Vagina (tissue), 2 donors: ENCODE measurements around the gene DKK2. TPM values are rescaled to one million over a fixed set of nuclear protein-coding genes. Genes with fewer than 3 reads are reported as not detected.

ENCODE experiments used
- DNase-seq, 2 donors: peaks; one replicate each; pipeline ENCODE4 v3.0.0-alpha.2; 2017; ENCODE audit errors: extremely low spot score in 2 of 2
- H3K27ac ChIP-seq: fragments of 200-600 bp; sonication (generic); one replicate; pipeline ENCODE4 v1.5.1; 2019
- H3K27me3 ChIP-seq: fragments of 200-600 bp; sonication (generic); one replicate; pipeline ENCODE4 v1.5.1; 2019
- H3K36me3 ChIP-seq, 2 donors: fragments of 200-600 bp; sonication (generic); one replicate each; pipeline ENCODE4 v1.5.1; 2017 to 2019
- H3K4me1 ChIP-seq: fragments of 200-600 bp; sonication (generic); one replicate; pipeline ENCODE4 v1.5.1; 2019
- H3K4me3 ChIP-seq, 2 donors: fragments of 200-600 bp; sonication (generic); 1 replicate in 1 of 2; 2 replicates in 1 of 2; pipeline ENCODE4 v1.5.1; 2016 to 2019
- H3K9me3 ChIP-seq: fragments of 200-600 bp; sonication (generic); one replicate; pipeline ENCODE4 v1.5.1; 2019
- POLR2A ChIP-seq, 2 donors: fragments of 450-650 bp; IDR thresholded peaks; one replicate each; pipeline ENCODE4 v1.6.1; 2017; ENCODE audit warnings: antibody characterized with exemption in 2 of 2, mild to moderate bottlenecking in 2 of 2, moderate library complexity in 2 of 2
- POLR2AphosphoS5 ChIP-seq, 2 donors: sonication (generic); formaldehyde crosslinking; IDR thresholded peaks; one replicate each; pipeline ENCODE4 v1.9.0; 2017; ENCODE audit warnings: antibody characterized with exemption in 2 of 2, mild to moderate bottlenecking in 2 of 2, low read depth in 1 of 2; ENCODE audit not compliant: insufficient read depth in 1 of 2
- intact Hi-C: fragments of 100-400 bp; cut with DNase I; formaldehyde crosslinking; loops from one replicate; pipeline ENCODE4 v1.15.1; 2023
- total RNA-seq: library from RNA; depleted of rRNA; stranded (reverse); fragments of >200 nt; gene quantifications from one replicate; pipeline ENCODE4 v1.2.3, GENCODE V29; 2016
- TF ChIP-seq, protein P1 (sequence below), 3 experiments: fragments of 450-650 bp in 2 of 3; fragments of 200-600 bp in 1 of 3; sonication (generic) in 1 of 3; IDR thresholded peaks; one replicate each; pipeline ENCODE4 v1.5.1; 2017 to 2019; ENCODE audit warnings: antibody characterized with exemption in 3 of 3, mild to moderate bottlenecking in 2 of 3, moderate library complexity in 2 of 3

Gene DKK2
- total RNA-seq, 1 donor from 2014 or later, result 0.49 TPM

DNA sequence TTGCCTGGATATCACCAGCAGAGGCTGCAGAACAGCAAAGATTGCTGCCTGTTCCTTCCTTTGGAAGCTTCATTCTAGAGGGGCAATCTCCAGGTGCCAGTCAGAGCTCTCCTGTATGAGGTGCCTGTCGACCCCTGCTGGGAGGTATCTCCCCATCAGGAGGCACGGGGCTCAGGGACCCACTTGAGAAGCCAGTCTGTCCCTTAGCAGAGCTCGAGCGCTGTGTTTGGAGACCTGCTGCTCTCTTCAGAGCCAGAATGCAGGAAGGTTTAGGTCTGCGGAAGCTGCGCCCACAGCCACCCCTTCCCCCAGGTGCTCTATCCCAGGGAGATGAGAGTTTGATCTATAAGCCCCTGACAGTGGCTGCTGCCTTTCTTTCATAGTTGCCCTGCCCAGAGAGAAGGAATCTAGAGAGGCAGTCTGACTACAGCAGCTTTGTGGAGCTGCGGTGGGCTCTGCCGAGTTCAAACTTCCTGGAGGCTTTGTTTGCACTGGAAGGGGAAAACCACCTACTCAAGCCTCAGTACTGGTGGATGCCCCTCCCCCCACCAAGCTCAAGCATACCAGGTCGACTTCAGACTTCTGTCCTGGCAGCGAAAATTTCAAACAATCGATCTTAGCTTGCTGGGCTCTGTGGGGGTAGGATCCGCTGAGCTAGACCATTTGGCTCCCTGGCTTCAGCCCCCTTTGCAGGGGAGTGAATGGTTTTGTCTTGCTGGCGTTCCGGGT is 57.9 kb downstream of the DKK2 start:
- Histone ChIP-seq H3K27ac (no peak overlapping the region), H3K36me3 (no peaks in the 10 kb centered on the region), H3K4me1 (no peaks in the 10 kb centered on the region), H3K27me3 (no peaks in the 10 kb centered on the region), H3K9me3 (no peaks in the 10 kb centered on the region), H3K4me3 (no peak overlapping the region)
- intact Hi-C loops, result no loop called here
- no peak for TF ChIP-seq POLR2A (IDR thresholded peaks at IDR 0.05)
- TF ChIP-seq, protein P1, sequence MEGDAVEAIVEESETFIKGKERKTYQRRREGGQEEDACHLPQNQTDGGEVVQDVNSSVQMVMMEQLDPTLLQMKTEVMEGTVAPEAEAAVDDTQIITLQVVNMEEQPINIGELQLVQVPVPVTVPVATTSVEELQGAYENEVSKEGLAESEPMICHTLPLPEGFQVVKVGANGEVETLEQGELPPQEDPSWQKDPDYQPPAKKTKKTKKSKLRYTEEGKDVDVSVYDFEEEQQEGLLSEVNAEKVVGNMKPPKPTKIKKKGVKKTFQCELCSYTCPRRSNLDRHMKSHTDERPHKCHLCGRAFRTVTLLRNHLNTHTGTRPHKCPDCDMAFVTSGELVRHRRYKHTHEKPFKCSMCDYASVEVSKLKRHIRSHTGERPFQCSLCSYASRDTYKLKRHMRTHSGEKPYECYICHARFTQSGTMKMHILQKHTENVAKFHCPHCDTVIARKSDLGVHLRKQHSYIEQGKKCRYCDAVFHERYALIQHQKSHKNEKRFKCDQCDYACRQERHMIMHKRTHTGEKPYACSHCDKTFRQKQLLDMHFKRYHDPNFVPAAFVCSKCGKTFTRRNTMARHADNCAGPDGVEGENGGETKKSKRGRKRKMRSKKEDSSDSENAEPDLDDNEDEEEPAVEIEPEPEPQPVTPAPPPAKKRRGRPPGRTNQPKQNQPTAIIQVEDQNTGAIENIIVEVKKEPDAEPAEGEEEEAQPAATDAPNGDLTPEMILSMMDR (IDR thresholded peaks at IDR 0.05), result no peak
- no peak for DNase-seq

DNA sequence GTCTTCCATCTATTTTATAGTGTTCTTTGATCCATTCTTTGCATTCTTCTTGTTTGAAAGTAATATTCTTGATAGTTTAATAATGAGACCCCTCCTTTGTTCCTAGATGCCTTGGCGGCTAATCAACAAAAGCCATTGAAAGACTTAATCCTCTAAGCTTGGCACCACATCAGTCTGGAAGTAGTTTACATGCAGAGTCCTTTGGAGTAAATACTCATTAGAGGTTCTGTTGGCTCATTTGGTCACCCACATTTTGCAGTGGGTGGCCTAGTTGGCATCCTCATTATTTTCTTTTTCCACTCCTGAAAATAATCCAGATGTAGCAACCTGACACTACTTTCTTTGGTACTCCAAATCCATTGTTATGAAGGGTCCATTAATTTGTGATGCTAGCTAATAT is 64.5 kb downstream of the DKK2 start:
- Histone ChIP-seq H3K36me3 (no peaks in the 10 kb centered on the region), H3K9me3 (no peaks in the 10 kb centered on the region), H3K4me1 (no peaks in the 10 kb centered on the region), H3K27ac (no peak overlapping the region), H3K4me3 (no peak overlapping the region), H3K27me3 (no peaks in the 10 kb centered on the region)
- TF ChIP-seq POLR2AphosphoS5 (IDR thresholded peaks at IDR 0.05; ENCODE audit: insufficient read depth in 1 of 2, low read depth in 1 of 2) (no peak), POLR2A (IDR thresholded peaks at IDR 0.05) (no peak)
- TF ChIP-seq, protein P1 (IDR thresholded peaks at IDR 0.05), result no peak
- DNase-seq, result no peak
- intact Hi-C loops, result no loop called here

GRCh38 chr4:106967892-106968291 is 68.2 kb downstream of the DKK2 start:
- no peaks in the 10 kb centered on the region for H3K9me3 ChIP-seq
- H3K27ac ChIP-seq, result no peak overlapping the region
- no peaks in the 10 kb centered on the region for H3K27me3 ChIP-seq
- DNase-seq, result no peak
- no peak overlapping the region for H3K4me3 ChIP-seq
- intact Hi-C loops, result no loop called here
- TF ChIP-seq, protein P1 (IDR thresholded peaks at IDR 0.05), result no peak
- TF ChIP-seq POLR2AphosphoS5 (IDR thresholded peaks at IDR 0.05; ENCODE audit: insufficient read depth in 1 of 2, low read depth in 1 of 2) (no peak), POLR2A (IDR thresholded peaks at IDR 0.05) (no peak)
- no peaks in the 10 kb centered on the region for H3K36me3 ChIP-seq
- H3K4me1 ChIP-seq, result no peaks in the 10 kb centered on the region

GRCh38 chr4:106953036-106953705 is 82.9 kb downstream of the DKK2 start:
- Histone ChIP-seq H3K27ac (no peak overlapping the region), H3K4me3 (no peak overlapping the region), H3K4me1 (no peaks in the 10 kb centered on the region), H3K36me3 (no peaks in the 10 kb centered on the region), H3K9me3 (no peaks in the 10 kb centered on the region), H3K27me3 (no peaks in the 10 kb centered on the region)
- no peak for DNase-seq
- intact Hi-C loops, result no loop called here
- TF ChIP-seq, protein P1 (IDR thresholded peaks at IDR 0.05), result no peak
- TF ChIP-seq POLR2A (IDR thresholded peaks at IDR 0.05) (no peak), POLR2AphosphoS5 (IDR thresholded peaks at IDR 0.05; ENCODE audit: insufficient read depth in 1 of 2, low read depth in 1 of 2) (no peak)

- Histone ChIP-seq H3K4me1 (no peaks in the 10 kb centered on the region), H3K4me3 (no peak overlapping the region), H3K27ac (no peak overlapping the region), H3K27me3 (no peaks in the 10 kb centered on the region), H3K9me3 (no peaks in the 10 kb centered on the region), H3K36me3 (no peaks in the 10 kb centered on the region)
- DNase-seq, result no peak
- intact Hi-C loops, result no loop called here
- TF ChIP-seq, protein P1 (IDR thresholded peaks at IDR 0.05), result no peak
- TF ChIP-seq POLR2AphosphoS5 (IDR thresholded peaks at IDR 0.05; ENCODE audit: insufficient read depth in 1 of 2, low read depth in 1 of 2), result no peak
- TF ChIP-seq POLR2A (IDR thresholded peaks at IDR 0.05), result no peak
Observed at GRCh38 chr4:106951891-106952290, 84.2 kb downstream of the DKK2 start.
